ENCODE data around the gene SMIM23.

GRCh38 chr5:171813813-171814490, 28.3 kb downstream of the SMIM23 start:
- no peak for TF ChIP-seq CTCF (IDR thresholded peaks at IDR 0.05)
- no peak for TF ChIP-seq POLR2A (IDR thresholded peaks at IDR 0.05)
